Measurements from ENCODE around the gene GRIN3B. TPM values are rescaled to one million over a fixed set of nuclear protein-coding genes. Genes with fewer than 3 reads are reported as not detected.

GRIN3B gene
- total and polyA plus RNA-seq, 10 of the 15 experiments (the other 5 are each of a cell fraction or from before 2014, with no cell fraction given), result 0.15 TPM; not detected in 9

DNA sequence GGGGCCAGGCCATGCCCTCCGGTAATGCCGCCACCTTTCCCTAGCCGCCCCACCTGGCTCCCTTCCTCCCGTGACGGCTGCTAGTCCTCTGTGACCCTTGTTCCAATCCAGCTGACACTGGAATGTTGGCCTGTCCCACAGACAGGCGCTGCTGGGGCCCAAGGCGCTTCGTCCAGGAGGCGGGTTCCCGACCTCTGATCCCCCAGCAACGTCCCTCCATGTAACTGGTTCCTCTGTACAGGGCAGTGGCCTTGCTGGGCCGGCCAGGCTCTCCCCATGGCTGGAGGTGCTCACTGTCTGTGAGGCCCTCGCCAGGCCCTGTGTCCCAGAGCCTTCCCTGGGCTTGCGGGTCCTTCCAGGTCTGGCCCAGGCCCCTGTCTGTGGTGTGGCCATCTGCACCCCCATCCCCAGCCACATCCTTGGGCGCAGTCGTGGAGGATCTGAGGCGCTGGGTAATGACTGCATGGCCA is 6.8 kb upstream of the GRIN3B start:
- no peak for TF ChIP-seq TARDBP (IDR thresholded peaks at IDR 0.05; ENCODE audit: borderline replicate concordance)
- TF ChIP-seq, protein P1, sequence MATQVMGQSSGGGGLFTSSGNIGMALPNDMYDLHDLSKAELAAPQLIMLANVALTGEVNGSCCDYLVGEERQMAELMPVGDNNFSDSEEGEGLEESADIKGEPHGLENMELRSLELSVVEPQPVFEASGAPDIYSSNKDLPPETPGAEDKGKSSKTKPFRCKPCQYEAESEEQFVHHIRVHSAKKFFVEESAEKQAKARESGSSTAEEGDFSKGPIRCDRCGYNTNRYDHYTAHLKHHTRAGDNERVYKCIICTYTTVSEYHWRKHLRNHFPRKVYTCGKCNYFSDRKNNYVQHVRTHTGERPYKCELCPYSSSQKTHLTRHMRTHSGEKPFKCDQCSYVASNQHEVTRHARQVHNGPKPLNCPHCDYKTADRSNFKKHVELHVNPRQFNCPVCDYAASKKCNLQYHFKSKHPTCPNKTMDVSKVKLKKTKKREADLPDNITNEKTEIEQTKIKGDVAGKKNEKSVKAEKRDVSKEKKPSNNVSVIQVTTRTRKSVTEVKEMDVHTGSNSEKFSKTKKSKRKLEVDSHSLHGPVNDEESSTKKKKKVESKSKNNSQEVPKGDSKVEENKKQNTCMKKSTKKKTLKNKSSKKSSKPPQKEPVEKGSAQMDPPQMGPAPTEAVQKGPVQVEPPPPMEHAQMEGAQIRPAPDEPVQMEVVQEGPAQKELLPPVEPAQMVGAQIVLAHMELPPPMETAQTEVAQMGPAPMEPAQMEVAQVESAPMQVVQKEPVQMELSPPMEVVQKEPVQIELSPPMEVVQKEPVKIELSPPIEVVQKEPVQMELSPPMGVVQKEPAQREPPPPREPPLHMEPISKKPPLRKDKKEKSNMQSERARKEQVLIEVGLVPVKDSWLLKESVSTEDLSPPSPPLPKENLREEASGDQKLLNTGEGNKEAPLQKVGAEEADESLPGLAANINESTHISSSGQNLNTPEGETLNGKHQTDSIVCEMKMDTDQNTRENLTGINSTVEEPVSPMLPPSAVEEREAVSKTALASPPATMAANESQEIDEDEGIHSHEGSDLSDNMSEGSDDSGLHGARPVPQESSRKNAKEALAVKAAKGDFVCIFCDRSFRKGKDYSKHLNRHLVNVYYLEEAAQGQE (IDR thresholded peaks at IDR 0.05; ENCODE audit: low read depth, low read length), result no peak
- no peak for TF ChIP-seq HDAC2 (IDR thresholded peaks at IDR 0.05)
- no peak for TF ChIP-seq TCF7 (IDR thresholded peaks at IDR 0.05; ENCODE audit: borderline replicate concordance)
- TF ChIP-seq, protein P2, sequence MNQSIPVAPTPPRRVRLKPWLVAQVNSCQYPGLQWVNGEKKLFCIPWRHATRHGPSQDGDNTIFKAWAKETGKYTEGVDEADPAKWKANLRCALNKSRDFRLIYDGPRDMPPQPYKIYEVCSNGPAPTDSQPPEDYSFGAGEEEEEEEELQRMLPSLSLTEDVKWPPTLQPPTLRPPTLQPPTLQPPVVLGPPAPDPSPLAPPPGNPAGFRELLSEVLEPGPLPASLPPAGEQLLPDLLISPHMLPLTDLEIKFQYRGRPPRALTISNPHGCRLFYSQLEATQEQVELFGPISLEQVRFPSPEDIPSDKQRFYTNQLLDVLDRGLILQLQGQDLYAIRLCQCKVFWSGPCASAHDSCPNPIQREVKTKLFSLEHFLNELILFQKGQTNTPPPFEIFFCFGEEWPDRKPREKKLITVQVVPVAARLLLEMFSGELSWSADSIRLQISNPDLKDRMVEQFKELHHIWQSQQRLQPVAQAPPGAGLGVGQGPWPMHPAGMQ (IDR thresholded peaks at IDR 0.05; ENCODE audit: borderline replicate concordance), result no peak
- no peak for TF ChIP-seq NFIC (IDR thresholded peaks at IDR 0.05; ENCODE audit: low read depth, low read length)
- TF ChIP-seq, protein P3, sequence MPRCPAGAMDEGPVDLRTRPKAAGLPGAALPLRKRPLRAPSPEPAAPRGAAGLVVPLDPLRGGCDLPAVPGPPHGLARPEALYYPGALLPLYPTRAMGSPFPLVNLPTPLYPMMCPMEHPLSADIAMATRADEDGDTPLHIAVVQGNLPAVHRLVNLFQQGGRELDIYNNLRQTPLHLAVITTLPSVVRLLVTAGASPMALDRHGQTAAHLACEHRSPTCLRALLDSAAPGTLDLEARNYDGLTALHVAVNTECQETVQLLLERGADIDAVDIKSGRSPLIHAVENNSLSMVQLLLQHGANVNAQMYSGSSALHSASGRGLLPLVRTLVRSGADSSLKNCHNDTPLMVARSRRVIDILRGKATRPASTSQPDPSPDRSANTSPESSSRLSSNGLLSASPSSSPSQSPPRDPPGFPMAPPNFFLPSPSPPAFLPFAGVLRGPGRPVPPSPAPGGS (IDR thresholded peaks at IDR 0.05; ENCODE audit: borderline replicate concordance, insufficient read depth, low read depth, low read length, poor library complexity, severe bottlenecking), result no peak
- no peak for TF ChIP-seq BCL11A (IDR thresholded peaks at IDR 0.05; ENCODE audit: low read depth, low read length)
- no peak for TF ChIP-seq SMAD5 (IDR thresholded peaks at IDR 0.05; ENCODE audit: low read depth)
- no peak for TF ChIP-seq EGR1 (IDR thresholded peaks at IDR 0.05; ENCODE audit: borderline replicate concordance in 1 of 2, low read depth in 2 of 2, low read length in 2 of 2)
- H3K9me3 ChIP-seq (replicated peaks; ENCODE audit: control insufficient read depth, insufficient read depth, low read length), result no peaks in the 10 kb centered on the region
- in situ Hi-C loops (cut with MboI) (no loop called here), intact Hi-C loops (cut with micrococcal nuclease; ENCODE audit: unreplicated experiment) (no loop called here)
- H3K4me3 ChIP-seq, result no peak overlapping the region
- H3K79me2 ChIP-seq (ENCODE audit: control insufficient read depth, insufficient read depth, low read length), result no peaks in the 10 kb centered on the region
- BruUV-seq (replicated peaks), result no TSS peak
- no peaks in the 10 kb centered on the region for H3K27me3 ChIP-seq (replicated peaks in 1 of 2; ENCODE audit: control insufficient read depth in 2 of 2, insufficient read depth in 2 of 2, low read length in 1 of 2)
- H3K27ac ChIP-seq (ENCODE audit: control insufficient read depth, insufficient read depth), result no peak overlapping the region
- H3K9ac ChIP-seq (ENCODE audit: control insufficient read depth, insufficient read depth, low read length), result no peak overlapping the region
- no peaks in the 10 kb centered on the region for H4K20me1 ChIP-seq (ENCODE audit: control insufficient read depth, insufficient read depth)
- WGBS (ENCODE audit: insufficient coverage, insufficient replicate concordance, low lambda C conversion rate, missing lambda C conversion rate), result 89% methylated on average over 17 of the region's 17 CpGs
- ChIA-PET POLR2A (no interaction called here), RAD21 (ENCODE audit: unreplicated experiment) (no interaction called here), SMC1A (ENCODE audit: uncharacterized antibody, unreplicated experiment) (no interaction called here), CTCF (no interaction called here)
- DNase-seq (ENCODE audit: low read depth, low spot score), result no peak
- H2AFZ ChIP-seq (ENCODE audit: control insufficient read depth, low read depth, low read length), result no peak overlapping the region
- no peak for FAIRE-seq
- no peak for ATAC-seq
- no peaks in the 10 kb centered on the region; the same call in 1 of the 2 replicates for H3K4me1 ChIP-seq (ENCODE audit: control insufficient read depth, insufficient read depth, low read length)
- H3K36me3 ChIP-seq (ENCODE audit: control insufficient read depth in 2 of 2, insufficient read depth in 2 of 2, low read length in 1 of 2), result peaks cover 4 to 15% of the 10 kb centered on the region in 2 experiments; a peak in 3 of 4 replicates
- no peak overlapping the region for H3K4me2 ChIP-seq (ENCODE audit: control insufficient read depth, insufficient read depth)

All from GM12878 (cell line).